Osteoblast (primary cell): ENCODE data around the gene VANGL1. TPM values are rescaled to one million over a fixed set of nuclear protein-coding genes. Genes with fewer than 3 reads are reported as not detected.

Experiments used
- DNase-seq: peaks from one replicate; pipeline ENCODE4 v3.0.0; 2011; ENCODE audit warnings: low spot score, mixed read lengths; ENCODE audit not compliant: insufficient read length; ENCODE audit errors: missing footprints
- H2AFZ ChIP-seq: 2 replicates; pipeline ENCODE4 v1.6.0; 2011; ENCODE audit warnings: mild to moderate bottlenecking, low read length
- H3K27ac ChIP-seq: 2 replicates; pipeline ENCODE4 v1.5.1; 2011; ENCODE audit warnings: mild to moderate bottlenecking, low read depth, low read length, moderate library complexity
- H3K27me3 ChIP-seq: 2 replicates; pipeline ENCODE4 v1.6.0; 2012; ENCODE audit warnings: mild to moderate bottlenecking, control low read depth, inconsistent platforms, low read length, moderate library complexity; ENCODE audit not compliant: insufficient read depth
- H3K36me3 ChIP-seq: 2 replicates; pipeline ENCODE4 v1.5.1; 2011; ENCODE audit warnings: mild to moderate bottlenecking, low read length, control low read depth, moderate library complexity; ENCODE audit not compliant: insufficient read depth
- H3K4me1 ChIP-seq: 2 replicates; pipeline ENCODE4 v1.5.1; 2011; ENCODE audit warnings: mild to moderate bottlenecking, low read length, control low read depth, moderate library complexity; ENCODE audit not compliant: insufficient read depth
- H3K4me2 ChIP-seq: 2 replicates; pipeline ENCODE4 v1.6.0; 2011; ENCODE audit warnings: mild to moderate bottlenecking, low read length; ENCODE audit not compliant: insufficient read depth
- H3K4me3 ChIP-seq: fragments of 200-600 bp; sonication (generic); 3 replicates; pipeline ENCODE4 v1.5.1; 2012; ENCODE audit warnings: mild to moderate bottlenecking, low read length, inconsistent platforms; ENCODE audit not compliant: insufficient read depth
- H3K79me2 ChIP-seq: 2 replicates; pipeline ENCODE4 v1.6.0; 2012; ENCODE audit warnings: mild to moderate bottlenecking, low read length, control low read depth, inconsistent platforms; ENCODE audit not compliant: insufficient read depth
- H3K9me3 ChIP-seq: 2 replicates; pipeline ENCODE4 v1.5.1; 2011; ENCODE audit warnings: low read depth, low read length, control low read depth
- H4K20me1 ChIP-seq: 2 replicates; pipeline ENCODE4 v1.6.0; 2012; ENCODE audit warnings: mild to moderate bottlenecking, low read length, control low read depth; ENCODE audit not compliant: insufficient read depth
- total RNA-seq: library from RNA; depleted of rRNA; stranded (reverse); fragments of >200 nt; gene quantifications from 2 replicates; pipeline ENCODE4 v1.2.3, GENCODE V29; 2012
- TF ChIP-seq, protein P1 (sequence below): IDR thresholded peaks from 2 replicates; pipeline ENCODE4 v1.5.1; 2011; ENCODE audit warnings: mild to moderate bottlenecking, low read depth, low read length, moderate library complexity; ENCODE audit errors: extremely low read depth

Gene VANGL1
- total RNA-seq, 1 donor, result 11.2 TPM

DNA sequence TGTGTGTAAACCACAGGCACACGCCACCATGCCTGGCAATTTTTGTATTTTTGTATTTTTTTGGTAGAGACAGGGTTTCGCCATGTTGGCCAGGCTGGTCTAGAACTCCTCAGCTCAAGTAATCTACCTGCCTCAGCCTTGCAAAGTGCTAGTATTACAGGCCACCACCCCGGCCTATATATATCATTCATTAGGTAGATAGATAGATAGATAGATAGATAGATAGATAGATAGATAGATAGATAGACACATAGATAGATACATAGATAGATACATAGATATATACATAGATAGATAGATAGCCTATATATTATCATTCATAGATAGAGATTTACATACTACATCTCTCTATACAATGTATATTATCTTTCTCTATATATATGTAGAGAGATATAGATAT lies 46.0 kb downstream of the VANGL1 start:
- TF ChIP-seq, protein P1, sequence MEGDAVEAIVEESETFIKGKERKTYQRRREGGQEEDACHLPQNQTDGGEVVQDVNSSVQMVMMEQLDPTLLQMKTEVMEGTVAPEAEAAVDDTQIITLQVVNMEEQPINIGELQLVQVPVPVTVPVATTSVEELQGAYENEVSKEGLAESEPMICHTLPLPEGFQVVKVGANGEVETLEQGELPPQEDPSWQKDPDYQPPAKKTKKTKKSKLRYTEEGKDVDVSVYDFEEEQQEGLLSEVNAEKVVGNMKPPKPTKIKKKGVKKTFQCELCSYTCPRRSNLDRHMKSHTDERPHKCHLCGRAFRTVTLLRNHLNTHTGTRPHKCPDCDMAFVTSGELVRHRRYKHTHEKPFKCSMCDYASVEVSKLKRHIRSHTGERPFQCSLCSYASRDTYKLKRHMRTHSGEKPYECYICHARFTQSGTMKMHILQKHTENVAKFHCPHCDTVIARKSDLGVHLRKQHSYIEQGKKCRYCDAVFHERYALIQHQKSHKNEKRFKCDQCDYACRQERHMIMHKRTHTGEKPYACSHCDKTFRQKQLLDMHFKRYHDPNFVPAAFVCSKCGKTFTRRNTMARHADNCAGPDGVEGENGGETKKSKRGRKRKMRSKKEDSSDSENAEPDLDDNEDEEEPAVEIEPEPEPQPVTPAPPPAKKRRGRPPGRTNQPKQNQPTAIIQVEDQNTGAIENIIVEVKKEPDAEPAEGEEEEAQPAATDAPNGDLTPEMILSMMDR, result no peak
- no peak overlapping the region for H3K27ac ChIP-seq
- no peaks in the 10 kb centered on the region for H3K4me1 ChIP-seq
- H3K9me3 ChIP-seq, result no peaks in the 10 kb centered on the region
- no peaks in the 10 kb centered on the region for H4K20me1 ChIP-seq
- no peak for DNase-seq
- H3K4me3 ChIP-seq, result no peak overlapping the region
- no peak overlapping the region for H2AFZ ChIP-seq
- peaks cover 45% of the 10 kb centered on the region for H3K36me3 ChIP-seq
- H3K4me2 ChIP-seq, result no peak overlapping the region
- H3K27me3 ChIP-seq, result no peaks in the 10 kb centered on the region
- no peaks in the 10 kb centered on the region for H3K79me2 ChIP-seq

DNA sequence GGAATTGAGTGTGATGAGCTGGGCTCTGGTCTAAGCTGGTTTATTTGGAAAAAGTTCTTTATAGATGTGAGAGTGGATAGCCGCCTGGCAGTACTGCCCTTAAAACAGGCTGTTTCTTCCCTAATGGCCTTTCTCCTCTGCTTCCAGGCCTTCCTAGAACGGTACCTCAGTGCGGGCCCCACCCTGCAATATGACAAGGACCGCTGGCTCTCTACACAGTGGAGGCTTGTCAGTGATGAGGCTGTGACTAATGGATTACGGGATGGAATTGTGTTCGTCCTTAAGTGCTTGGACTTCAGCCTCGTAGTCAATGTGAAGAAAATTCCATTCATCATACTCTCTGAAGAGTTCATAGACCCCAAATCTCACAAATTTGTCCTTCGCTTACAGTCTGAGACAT lies 49.2 kb downstream of the VANGL1 start:
- Histone ChIP-seq H3K79me2 (no peaks in the 10 kb centered on the region), H3K4me3 (no peak overlapping the region), H3K4me1 (no peaks in the 10 kb centered on the region), H4K20me1 (no peaks in the 10 kb centered on the region), H3K27ac (no peak overlapping the region), H3K27me3 (no peaks in the 10 kb centered on the region), H3K9me3 (no peaks in the 10 kb centered on the region), H2AFZ (no peak overlapping the region), H3K36me3 (peaks cover 24% of the 10 kb centered on the region), H3K4me2 (no peak overlapping the region)
- TF ChIP-seq, protein P1, result no peak
- no peak for DNase-seq

DNA sequence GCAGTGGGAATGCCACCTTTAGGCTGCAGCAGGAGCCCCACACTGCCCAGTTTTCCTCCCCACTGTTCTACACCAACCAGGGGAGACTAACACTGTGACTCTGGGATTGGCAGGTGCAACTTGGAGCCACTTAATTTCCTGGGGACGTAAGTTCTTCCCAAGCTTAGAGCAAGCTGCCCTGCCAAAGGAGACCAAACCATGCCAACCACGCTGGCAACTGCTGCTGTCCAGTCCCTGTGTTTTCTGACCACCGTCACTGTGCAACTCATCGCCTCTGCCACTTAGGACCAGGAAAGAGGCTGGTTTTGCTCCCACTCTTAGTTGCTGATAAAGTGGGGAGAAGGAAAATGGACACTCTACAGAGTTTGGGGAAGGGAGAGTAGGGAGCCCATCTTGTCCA lies 50.5 kb downstream of the VANGL1 start:
- Histone ChIP-seq H4K20me1 (no peaks in the 10 kb centered on the region), H3K4me1 (no peaks in the 10 kb centered on the region), H3K27me3 (no peaks in the 10 kb centered on the region), H2AFZ (no peak overlapping the region), H3K36me3 (peaks cover 22% of the 10 kb centered on the region), H3K4me3 (no peak overlapping the region), H3K9me3 (no peaks in the 10 kb centered on the region), H3K4me2 (no peak overlapping the region), H3K79me2 (no peaks in the 10 kb centered on the region), H3K27ac (no peak overlapping the region)
- no peak for DNase-seq
- TF ChIP-seq, protein P1, result no peak

DNA sequence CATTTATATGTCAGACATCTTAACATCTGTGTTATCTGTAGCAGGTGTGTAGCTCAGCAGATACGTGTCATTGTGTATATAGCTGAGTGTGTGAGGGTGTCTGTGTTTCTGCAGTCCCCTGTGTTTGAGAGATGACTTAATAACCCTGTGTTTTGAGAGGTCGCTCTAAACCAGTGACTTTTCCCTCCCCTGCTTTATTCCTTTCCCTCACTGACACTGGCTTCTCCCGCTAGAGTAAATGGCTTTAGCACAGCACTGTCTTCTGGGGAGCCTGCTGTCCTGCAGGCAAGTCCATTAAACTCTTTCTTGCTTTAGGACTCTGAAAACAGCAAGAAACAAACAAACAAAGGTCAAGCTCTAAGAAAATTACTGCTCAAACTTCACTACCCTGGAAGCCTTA lies 53.0 kb downstream of the VANGL1 start:
- Histone ChIP-seq H3K4me1 (no peaks in the 10 kb centered on the region), H3K9me3 (no peaks in the 10 kb centered on the region), H3K4me3 (no peak overlapping the region)

More for the DNA sequence above, 53.0 kb downstream of the VANGL1 start:
- peaks cover 22% of the 10 kb centered on the region for H3K36me3 ChIP-seq
- TF ChIP-seq, protein P1, result no peak
- no peak overlapping the region for H2AFZ ChIP-seq
- no peaks in the 10 kb centered on the region for H3K27me3 ChIP-seq
- H3K27ac ChIP-seq, result no peak overlapping the region
- DNase-seq, result no peak
- H3K79me2 ChIP-seq, result no peaks in the 10 kb centered on the region
- H3K4me2 ChIP-seq, result no peak overlapping the region
- no peaks in the 10 kb centered on the region for H4K20me1 ChIP-seq
